ENCODE data around the gene ABAT. TPM values are rescaled to one million over a fixed set of nuclear protein-coding genes. Genes with fewer than 3 reads are reported as not detected.
A peak's percentile ranks its signal among the peaks of the same experiment; 100 is the strongest.

ABAT gene
- total RNA-seq, 1 experiment from 2014 or later: 7.3 TPM

- H3K4me1 Mint-ChIP-seq: peaks cover 11 to 12% of the 10 kb centered on the region in 2 experiments
- H2BK15ac ChIP-seq (ENCODE audit: low read depth, low read length): no peak overlapping the region
- H3K27ac Mint-ChIP-seq: no peak overlapping the region
- no peak overlapping the region for H2BK20ac ChIP-seq (ENCODE audit: low read depth, low read length, poor library complexity, severe bottlenecking)
- H3K9me3 Mint-ChIP-seq: peaks cover 4 to 7% of the 10 kb centered on the region in 2 experiments
- H4K5ac ChIP-seq (ENCODE audit: insufficient read length, low read depth, low read length): no peak overlapping the region
- H3K9ac ChIP-seq (ENCODE audit: extremely low read depth, insufficient read length, low read length): no peak overlapping the region
- H3K4me3 Mint-ChIP-seq: peak overlapping the region; percentile 76 to 85
- no peak overlapping the region for H2BK12ac ChIP-seq (ENCODE audit: insufficient read length, low read depth, low read length)
- H2AFZ ChIP-seq (ENCODE audit: low read length): no peak overlapping the region
- H3K79me2 ChIP-seq (ENCODE audit: insufficient read depth, low read length): no peaks in the 10 kb centered on the region
- WGBS (ENCODE audit: extremely low coverage, insufficient read length, low lambda C conversion rate): no CpG with 5 or more reads among the region's 13 CpGs
- no peak overlapping the region for H4K91ac ChIP-seq (ENCODE audit: insufficient read length, low read depth, low read length)
- H3K79me1 ChIP-seq (ENCODE audit: insufficient read depth, low read depth, low read length, poor library complexity, severe bottlenecking): no peaks in the 10 kb centered on the region
- no peak overlapping the region for H3K56ac ChIP-seq (ENCODE audit: insufficient read length, low read depth, low read length)
- no peak overlapping the region for H3K23ac ChIP-seq (ENCODE audit: insufficient read length, low read depth, low read length)
- no peak overlapping the region for H2AK5ac ChIP-seq (ENCODE audit: insufficient read length, low read length)
- H2BK120ac ChIP-seq (ENCODE audit: low read depth, low read length, poor library complexity, severe bottlenecking): no peak overlapping the region
- no peak for DNase-seq
- no peaks in the 10 kb centered on the region for H4K20me1 ChIP-seq (ENCODE audit: control insufficient read depth, insufficient read depth, insufficient read length)
- H3K27me3 ChIP-seq (ENCODE audit: insufficient read depth, low read length): no peaks in the 10 kb centered on the region; the same call in 1 of the 2 replicates
- H4K8ac ChIP-seq (replicated peaks; ENCODE audit: insufficient read length, low read depth, low read length): no peak overlapping the region
- TF ChIP-seq CTCF (conservative IDR thresholded peaks at IDR 0.05): no peak
- peaks cover 0 to 8% (median 2%) of the 10 kb centered on the region in 3 experiments; a peak in 4 of 7 replicates for H3K36me3 Mint-ChIP-seq (ENCODE audit: insufficient read depth in 1 of 3, low read depth in 3 of 3)
- no peaks in the 10 kb centered on the region for H3K4me1 ChIP-seq (ENCODE audit: insufficient read depth, low read length)
- H3K27ac ChIP-seq (ENCODE audit: insufficient read length, low read depth, low read length): no peak overlapping the region
- no peak overlapping the region for H3T11ph ChIP-seq (ENCODE audit: low read length)
- no peak overlapping the region for H3K14ac ChIP-seq (ENCODE audit: insufficient read depth, low read length)
- no peak overlapping the region for H2BK5ac ChIP-seq (ENCODE audit: insufficient read length, low read length)
- no peak overlapping the region for H3K18ac ChIP-seq (ENCODE audit: insufficient read length, low read depth, low read length)
- peaks cover 34% of the 10 kb centered on the region for H3K27me3 Mint-ChIP-seq (ENCODE audit: low read depth)
- peaks cover 5% of the 10 kb centered on the region for H3K23me2 ChIP-seq (ENCODE audit: insufficient read length, low read depth, low read length, poor library complexity, severe bottlenecking)
- no peak overlapping the region for H3K4ac ChIP-seq (ENCODE audit: low read depth, low read length)
- no peaks in the 10 kb centered on the region for H3K9me3 ChIP-seq (ENCODE audit: control insufficient read depth, low read depth, low read length)
- H3K4me2 ChIP-seq (ENCODE audit: insufficient read depth, insufficient read length, low read length): peak overlapping the region; percentile 18
Measured at GRCh38 chr16:8675183-8676159, 1.1 kb downstream of the ABAT start.
